Ovary (tissue), 3 donors: ENCODE data around the gene GMPR.

ENCODE experiments used
- EP300 ChIP-seq: sonication (generic); formaldehyde crosslinking; IDR thresholded peaks from one replicate; pipeline ENCODE4 v1.6.1; 2017; ENCODE audit warnings: antibody characterized with exemption
- POLR2A ChIP-seq: fragments of 450-650 bp; IDR thresholded peaks from one replicate; pipeline ENCODE4 v1.6.1; 2017; ENCODE audit warnings: antibody characterized with exemption, mild to moderate bottlenecking, moderate library complexity
- TF ChIP-seq, protein P1 (sequence below), 3 donors: fragments of 450-650 bp in 2 of 3; fragments of 200-600 bp in 1 of 3; IDR thresholded peaks; one replicate each; pipeline versions ENCODE4 v1.5.1 to v1.8.0; 2016 to 2022; ENCODE audit warnings: antibody characterized with exemption in 3 of 3, mild to moderate bottlenecking in 1 of 3
- donor health status: DM: no; HTN: no; CAD: no.

DNA sequence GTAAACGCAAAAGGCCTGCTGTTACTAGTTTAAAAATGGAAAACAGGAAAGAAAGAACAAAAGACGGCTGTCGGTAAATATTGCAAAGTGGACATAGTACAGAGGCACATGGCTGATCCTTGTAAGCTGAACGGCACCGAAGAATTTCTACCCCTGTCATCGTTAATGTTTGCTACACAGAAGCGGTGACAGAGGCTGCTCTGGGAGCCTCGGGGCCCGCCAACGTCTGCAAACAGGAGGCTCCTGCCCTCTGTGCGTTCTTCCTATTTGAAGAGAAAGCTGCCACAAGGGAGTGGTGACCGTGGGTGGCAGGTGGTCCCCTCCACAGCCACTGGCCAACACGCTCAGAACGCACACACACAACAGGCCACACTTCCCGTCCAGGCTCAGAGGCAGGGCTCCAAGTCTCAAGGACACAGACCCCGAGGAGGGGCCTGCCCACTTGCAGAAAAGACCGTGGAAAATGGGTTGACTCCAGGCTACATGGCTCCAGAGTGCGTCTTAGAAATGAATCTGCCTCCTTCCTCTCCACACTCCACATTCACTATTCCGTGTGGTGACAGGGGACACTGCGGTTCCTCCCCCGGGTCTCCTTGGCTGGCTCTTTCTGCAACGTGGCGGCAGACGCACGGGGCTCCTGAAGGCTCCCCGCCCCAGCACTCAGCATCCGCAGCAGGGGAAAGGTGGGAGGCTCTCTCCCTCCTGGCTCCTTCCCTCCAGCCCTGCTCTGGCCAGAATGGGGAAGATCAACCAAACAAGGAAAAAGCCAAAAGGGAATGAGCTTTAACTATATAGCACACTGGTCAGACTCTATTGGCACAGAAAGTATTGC lies 64.5 kb downstream of the GMPR start:
- TF ChIP-seq, protein P1, sequence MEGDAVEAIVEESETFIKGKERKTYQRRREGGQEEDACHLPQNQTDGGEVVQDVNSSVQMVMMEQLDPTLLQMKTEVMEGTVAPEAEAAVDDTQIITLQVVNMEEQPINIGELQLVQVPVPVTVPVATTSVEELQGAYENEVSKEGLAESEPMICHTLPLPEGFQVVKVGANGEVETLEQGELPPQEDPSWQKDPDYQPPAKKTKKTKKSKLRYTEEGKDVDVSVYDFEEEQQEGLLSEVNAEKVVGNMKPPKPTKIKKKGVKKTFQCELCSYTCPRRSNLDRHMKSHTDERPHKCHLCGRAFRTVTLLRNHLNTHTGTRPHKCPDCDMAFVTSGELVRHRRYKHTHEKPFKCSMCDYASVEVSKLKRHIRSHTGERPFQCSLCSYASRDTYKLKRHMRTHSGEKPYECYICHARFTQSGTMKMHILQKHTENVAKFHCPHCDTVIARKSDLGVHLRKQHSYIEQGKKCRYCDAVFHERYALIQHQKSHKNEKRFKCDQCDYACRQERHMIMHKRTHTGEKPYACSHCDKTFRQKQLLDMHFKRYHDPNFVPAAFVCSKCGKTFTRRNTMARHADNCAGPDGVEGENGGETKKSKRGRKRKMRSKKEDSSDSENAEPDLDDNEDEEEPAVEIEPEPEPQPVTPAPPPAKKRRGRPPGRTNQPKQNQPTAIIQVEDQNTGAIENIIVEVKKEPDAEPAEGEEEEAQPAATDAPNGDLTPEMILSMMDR (IDR thresholded peaks at IDR 0.05) = no peak
- no peak for TF ChIP-seq POLR2A
- TF ChIP-seq EP300 = no peak
